Right lobe of liver (tissue), 4 donors: ENCODE data around the gene ASB2.

ENCODE experiments used
- POLR2A ChIP-seq: fragments of 450-650 bp; IDR thresholded peaks from one replicate; pipeline ENCODE4 v1.6.1; 2017; ENCODE audit warnings: antibody characterized with exemption, mild to moderate bottlenecking
- TF ChIP-seq, protein P1 (sequence below), 4 donors: fragments of 200-600 bp in 3 of 4; fragments of 450-650 bp in 1 of 4; IDR thresholded peaks; one replicate each; pipeline versions ENCODE4 v1.5.1 to v1.8.0; 2016 to 2022; ENCODE audit warnings: antibody characterized with exemption in 4 of 4, mild to moderate bottlenecking in 2 of 4
- donor health status: DM: no; HTN: no; CAD: no.
- donor health status: DM: no; HTN: no; CAD: no.
- donor health status: DM: no; HTN: yes; CAD: no.

DNA sequence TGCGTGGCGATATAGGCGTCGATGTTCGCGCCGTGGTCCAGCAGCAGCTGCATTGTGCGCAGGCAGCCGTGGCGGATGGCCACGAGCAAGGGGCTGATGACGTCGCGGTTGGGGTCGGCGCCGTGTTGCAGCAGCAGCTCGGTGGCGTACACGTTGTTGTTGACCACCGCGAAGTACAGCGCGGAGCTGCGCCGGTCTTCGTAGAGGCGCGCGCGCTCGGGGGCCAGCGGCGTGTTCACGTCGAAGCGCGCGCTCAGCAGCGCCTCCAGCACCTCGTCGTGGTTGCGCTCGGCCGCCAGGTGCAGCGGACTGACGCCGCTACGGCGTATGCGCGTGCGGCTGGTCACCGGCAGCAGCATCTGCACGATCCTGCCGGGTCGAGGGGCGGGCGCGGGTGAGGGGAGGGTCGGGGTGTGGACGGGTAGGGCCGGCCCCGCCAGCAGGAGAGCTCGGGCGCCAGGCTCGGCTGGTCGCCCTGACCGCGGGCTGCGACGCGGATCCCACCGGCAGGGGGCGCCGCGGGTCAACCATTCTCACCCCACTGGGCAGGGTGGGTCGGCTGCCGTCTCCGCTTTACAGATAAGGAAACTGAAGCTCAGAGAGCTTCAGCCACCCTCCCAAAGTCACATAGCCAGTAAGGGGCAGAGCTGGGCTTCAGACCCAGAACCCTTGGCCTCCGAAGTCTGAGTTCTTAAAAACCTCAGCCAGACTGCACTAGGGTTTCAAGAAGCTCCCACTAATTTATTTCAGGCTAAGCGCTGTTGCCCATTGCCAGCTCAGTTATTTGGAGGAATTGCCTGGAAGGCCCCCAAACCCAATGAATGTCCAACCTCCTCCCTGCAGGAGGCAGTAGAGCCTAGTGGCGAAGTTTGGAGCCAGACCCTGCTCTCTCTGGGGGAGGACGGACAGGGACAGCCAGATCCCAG lies 36.8 kb downstream of the ASB2 start:
- TF ChIP-seq, protein P1, sequence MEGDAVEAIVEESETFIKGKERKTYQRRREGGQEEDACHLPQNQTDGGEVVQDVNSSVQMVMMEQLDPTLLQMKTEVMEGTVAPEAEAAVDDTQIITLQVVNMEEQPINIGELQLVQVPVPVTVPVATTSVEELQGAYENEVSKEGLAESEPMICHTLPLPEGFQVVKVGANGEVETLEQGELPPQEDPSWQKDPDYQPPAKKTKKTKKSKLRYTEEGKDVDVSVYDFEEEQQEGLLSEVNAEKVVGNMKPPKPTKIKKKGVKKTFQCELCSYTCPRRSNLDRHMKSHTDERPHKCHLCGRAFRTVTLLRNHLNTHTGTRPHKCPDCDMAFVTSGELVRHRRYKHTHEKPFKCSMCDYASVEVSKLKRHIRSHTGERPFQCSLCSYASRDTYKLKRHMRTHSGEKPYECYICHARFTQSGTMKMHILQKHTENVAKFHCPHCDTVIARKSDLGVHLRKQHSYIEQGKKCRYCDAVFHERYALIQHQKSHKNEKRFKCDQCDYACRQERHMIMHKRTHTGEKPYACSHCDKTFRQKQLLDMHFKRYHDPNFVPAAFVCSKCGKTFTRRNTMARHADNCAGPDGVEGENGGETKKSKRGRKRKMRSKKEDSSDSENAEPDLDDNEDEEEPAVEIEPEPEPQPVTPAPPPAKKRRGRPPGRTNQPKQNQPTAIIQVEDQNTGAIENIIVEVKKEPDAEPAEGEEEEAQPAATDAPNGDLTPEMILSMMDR (IDR thresholded peaks at IDR 0.05), result peak; percentile 80 to 95 (median 90)
- TF ChIP-seq POLR2A, result no peak
